Right lobe of liver (tissue), 6 donors: ENCODE data around the gene ZNF282. TPM values are rescaled to one million over a fixed set of nuclear protein-coding genes. Genes with fewer than 3 reads are reported as not detected.
A peak's percentile ranks its signal among the peaks of the same experiment; 100 is the strongest.

Source experiments
- ATAC-seq, 4 donors: fragments of 200-7000 bp; cut with Tn5 transposase; one replicate each; pipeline ENCODE4 v1.9.1; 2020; ENCODE audit warnings: mild to moderate bottlenecking in 4 of 4, moderate library complexity in 4 of 4
- DNase-seq, 3 donors: peaks; one replicate each; pipeline ENCODE4 v3.0.0-alpha.2; 2020
- H3K27ac ChIP-seq, 3 donors: fragments of 200-600 bp; one replicate each; pipeline ENCODE4 v1.8.0; 2022
- H3K27me3 ChIP-seq, 2 donors: fragments of 200-600 bp; one replicate each; pipeline ENCODE4 v1.8.0; 2022
- H3K36me3 ChIP-seq, 4 donors: fragments of 200-600 bp; sonication (generic) in 1 of 4; one replicate each; pipeline versions ENCODE4 v1.5.1 to v1.8.0; 2017 to 2022; ENCODE audit warnings: control low read depth in 1 of 4
- H3K4me1 ChIP-seq, 4 donors: fragments of 200-600 bp; sonication (generic) in 1 of 4; one replicate each; pipeline versions ENCODE4 v1.5.1 to v1.8.0; 2017 to 2022; ENCODE audit warnings: control low read depth in 1 of 4
- H3K4me3 ChIP-seq, 3 donors: fragments of 200-600 bp; one replicate each; pipeline ENCODE4 v1.8.0; 2022
- H3K9me3 ChIP-seq, 4 donors: fragments of 200-600 bp; sonication (generic) in 1 of 4; one replicate each; pipeline versions ENCODE4 v1.5.1 to v1.8.0; 2017 to 2022; ENCODE audit warnings: control low read depth in 1 of 4
- POLR2A ChIP-seq: fragments of 450-650 bp; IDR thresholded peaks from one replicate; pipeline ENCODE4 v1.6.1; 2017; ENCODE audit warnings: antibody characterized with exemption, mild to moderate bottlenecking
- WGBS: methylation state at CpG from one replicate; pipeline ENCODE4 v1.1.6; 2018; ENCODE audit warnings: low coverage, low lambda C conversion rate; ENCODE audit not compliant: insufficient coverage; ENCODE audit errors: missing lambda C conversion rate; 5-methylcytosine and 5-hydroxymethylcytosine counted together
- intact Hi-C, 2 donors: fragments of 100-400 bp; cut with DNase I; formaldehyde crosslinking; loops; one replicate each; pipeline versions ENCODE4 v1.11.2 to v1.14.1; 2022
- long read RNA-seq: library from polyadenylated mRNA; unstranded; transcript quantifications from one replicate; pipeline ENCODE4 v2.0.0, GENCODE V29; 2019
- total RNA-seq, 6 experiments: library from RNA; depleted of rRNA in 2 of 6; stranded (reverse); fragments of >200 nt in 2 of 6; fragmentation: NEBNext Ultra II Directional in 3 of 6; extraction: Animal tissue kit (Norgen Biotek cat#: 25700) in 3 of 6; gene quantifications; one replicate each; pipeline versions ENCODE4 v1.1.0 to v1.2.4, GENCODE V29; 2016 to 2023
- TF ChIP-seq, protein P1 (sequence below), 4 donors: fragments of 200-600 bp in 3 of 4; fragments of 450-650 bp in 1 of 4; IDR thresholded peaks; one replicate each; pipeline versions ENCODE4 v1.5.1 to v1.8.0; 2016 to 2022; ENCODE audit warnings: antibody characterized with exemption in 4 of 4, mild to moderate bottlenecking in 2 of 4
- donor health status: DM: no; HTN: yes; CAD: no.
- donor health status: DM: no; HTN: no; CAD: no.
- donor health status: DM: no; HTN: no; CAD: no.
- donor health status: DM: no; HTN: yes; CAD: no.
- donor health status: DM: no; HTN: yes; CAD: no.

ZNF282 gene
- 10 to 100 TPM in 3 of 6 experiments, 1 to 10 TPM in 3; 7.1 to 13.2 (median 10.0) TPM for total RNA-seq
- long read RNA-seq, partial matches to known transcripts, result 0 of 1 reads
- long read RNA-seq, other reads (novel, unspliced or antisense), result 0 of 1 reads

DNA sequence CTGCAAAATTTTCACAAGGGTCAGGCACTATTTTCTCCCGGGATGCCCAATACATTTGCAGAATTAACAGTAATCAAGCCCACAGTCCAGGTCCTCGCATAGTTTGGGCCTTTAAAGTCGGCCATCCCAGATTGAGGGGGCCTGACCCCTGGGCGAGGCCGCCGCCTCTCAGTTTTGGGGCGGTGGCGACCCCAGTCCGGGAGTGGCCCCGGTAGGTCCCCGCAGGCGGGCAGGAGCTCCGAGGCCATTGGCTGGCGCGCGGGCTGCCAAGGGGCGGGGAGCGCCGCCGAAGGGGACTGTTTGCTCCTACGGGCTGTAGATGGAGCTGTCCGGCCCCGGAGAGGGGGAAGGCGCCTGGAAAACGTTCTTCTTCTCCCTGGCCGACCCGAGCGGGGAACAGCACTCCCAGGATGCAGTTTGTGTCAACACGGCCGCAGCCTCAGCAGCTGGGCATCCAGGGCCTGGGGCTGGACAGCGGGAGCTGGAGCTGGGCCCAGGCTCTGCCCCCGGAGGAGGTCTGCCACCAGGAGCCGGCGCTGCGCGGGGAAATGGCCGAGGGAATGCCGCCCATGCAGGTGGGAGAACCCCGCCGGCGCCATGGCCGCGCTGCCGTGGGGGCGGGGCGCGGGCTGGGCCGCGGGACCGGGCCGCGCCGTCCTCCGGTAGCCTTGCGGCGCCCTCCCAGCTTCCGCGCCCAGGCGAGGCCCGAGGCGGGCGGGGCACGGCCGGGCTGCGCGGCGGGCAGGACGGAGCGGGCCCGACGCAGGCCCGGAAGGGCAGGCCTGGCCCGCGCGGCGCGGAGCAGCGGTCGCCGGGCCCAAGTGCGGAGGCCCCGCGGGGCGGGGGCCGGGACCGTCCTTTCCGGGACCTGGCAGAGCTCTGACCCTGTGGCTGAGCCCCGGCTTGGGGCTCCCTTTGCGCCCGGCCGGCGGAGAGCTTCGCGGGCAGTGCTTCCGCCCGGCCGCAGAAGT lies at the start of gene ZNF282:
ZNF282 (plus strand) TSS at position 367 of the 971 bp plus-strand sequence; CDS start at position 411, 44 bp downstream.
- H3K27ac ChIP-seq, result peak within 1 kb of the TSS; percentile 59 to 83 (median 74)
- peaks cover 0 to 13% (median 4%) of the 10 kb centered on the region in 4 donors for H3K4me1 ChIP-seq
- H3K36me3 ChIP-seq, result peaks cover 0 to 24% (median 13%) of the 10 kb centered on the region in 4 donors
- intact Hi-C loops, result no loop called here
- H3K4me3 ChIP-seq, result peak within 1 kb of the TSS; percentile 90
- no peaks in the 10 kb centered on the region for H3K27me3 ChIP-seq
- peak; percentile 91 to 94 (median 94) for DNase-seq
- peak; percentile 97 to 98 (median 98) for ATAC-seq
- TF ChIP-seq POLR2A, result peak; percentile 55
- TF ChIP-seq, protein P1, sequence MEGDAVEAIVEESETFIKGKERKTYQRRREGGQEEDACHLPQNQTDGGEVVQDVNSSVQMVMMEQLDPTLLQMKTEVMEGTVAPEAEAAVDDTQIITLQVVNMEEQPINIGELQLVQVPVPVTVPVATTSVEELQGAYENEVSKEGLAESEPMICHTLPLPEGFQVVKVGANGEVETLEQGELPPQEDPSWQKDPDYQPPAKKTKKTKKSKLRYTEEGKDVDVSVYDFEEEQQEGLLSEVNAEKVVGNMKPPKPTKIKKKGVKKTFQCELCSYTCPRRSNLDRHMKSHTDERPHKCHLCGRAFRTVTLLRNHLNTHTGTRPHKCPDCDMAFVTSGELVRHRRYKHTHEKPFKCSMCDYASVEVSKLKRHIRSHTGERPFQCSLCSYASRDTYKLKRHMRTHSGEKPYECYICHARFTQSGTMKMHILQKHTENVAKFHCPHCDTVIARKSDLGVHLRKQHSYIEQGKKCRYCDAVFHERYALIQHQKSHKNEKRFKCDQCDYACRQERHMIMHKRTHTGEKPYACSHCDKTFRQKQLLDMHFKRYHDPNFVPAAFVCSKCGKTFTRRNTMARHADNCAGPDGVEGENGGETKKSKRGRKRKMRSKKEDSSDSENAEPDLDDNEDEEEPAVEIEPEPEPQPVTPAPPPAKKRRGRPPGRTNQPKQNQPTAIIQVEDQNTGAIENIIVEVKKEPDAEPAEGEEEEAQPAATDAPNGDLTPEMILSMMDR (IDR thresholded peaks at IDR 0.05), result peak; percentile 45 to 76 (median 68)
- 7% methylated on average over 3 of the region's 97 CpGs for whole genome bisulfite sequencing
- no peaks in the 10 kb centered on the region for H3K9me3 ChIP-seq

DNA sequence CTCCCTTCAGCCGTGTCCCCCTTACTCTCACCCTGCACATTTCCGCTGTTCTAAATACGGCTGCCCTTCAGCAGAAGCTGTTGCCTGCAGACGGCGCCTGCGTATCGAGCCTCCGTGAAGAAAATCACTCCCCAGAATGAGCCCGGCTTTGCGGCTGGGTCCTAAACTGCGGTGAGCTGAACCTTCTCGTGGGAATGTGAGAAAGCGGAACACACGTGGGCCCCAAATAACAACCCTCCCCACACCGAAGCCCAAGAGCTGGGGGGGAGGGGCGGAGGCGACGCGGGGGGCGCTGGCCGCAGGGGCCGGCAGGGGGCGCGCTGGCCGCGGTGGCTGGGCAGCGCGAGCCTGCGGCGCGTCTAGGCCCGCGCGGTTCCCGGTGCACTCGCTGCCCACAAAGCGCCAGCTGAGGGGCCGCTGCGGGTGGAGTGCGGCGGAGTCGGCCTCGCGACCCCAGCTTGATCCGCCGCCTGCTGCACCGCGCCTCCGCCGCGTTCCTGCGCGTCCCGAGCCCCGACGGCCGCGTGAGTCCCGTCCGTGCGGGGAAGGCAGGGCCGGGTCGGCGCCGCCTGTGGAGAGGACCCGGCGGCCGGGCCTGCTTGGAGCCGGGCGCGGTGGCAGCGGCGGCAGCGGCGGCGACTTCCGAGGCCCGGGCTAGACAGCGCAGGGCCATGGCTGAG lies 48.1 kb upstream of the ZNF282 start, which contains the start of gene ZNF398:
ZNF398 (plus strand) TSS at position 382 of the 680 bp plus-strand sequence; CDS start at position 672, 290 bp downstream.
- Histone ChIP-seq H3K27ac (peak within 1 kb of the TSS; percentile 72 to 89 (median 82)), H3K27me3 (no peaks in the 10 kb centered on the region), H3K4me1 (peaks cover 0 to 18% (median 0%) of the 10 kb centered on the region in 4 donors), H3K4me3 (peak within 1 kb of the TSS; percentile 84 to 94 (median 86)), H3K9me3 (no peaks in the 10 kb centered on the region), H3K36me3 (no peaks in the 10 kb centered on the region)
- peak; percentile 83 to 84 (median 83) for DNase-seq
- intact Hi-C loops, result no loop called here
- 2% methylated on average over 38 of the region's 79 CpGs for WGBS
- TF ChIP-seq, protein P1 (IDR thresholded peaks at IDR 0.05), result peak; percentile 65 to 99 (median 79)
- TF ChIP-seq POLR2A, result peak; percentile 75
- peak; percentile 85 to 93 (median 90) for ATAC-seq

DNA sequence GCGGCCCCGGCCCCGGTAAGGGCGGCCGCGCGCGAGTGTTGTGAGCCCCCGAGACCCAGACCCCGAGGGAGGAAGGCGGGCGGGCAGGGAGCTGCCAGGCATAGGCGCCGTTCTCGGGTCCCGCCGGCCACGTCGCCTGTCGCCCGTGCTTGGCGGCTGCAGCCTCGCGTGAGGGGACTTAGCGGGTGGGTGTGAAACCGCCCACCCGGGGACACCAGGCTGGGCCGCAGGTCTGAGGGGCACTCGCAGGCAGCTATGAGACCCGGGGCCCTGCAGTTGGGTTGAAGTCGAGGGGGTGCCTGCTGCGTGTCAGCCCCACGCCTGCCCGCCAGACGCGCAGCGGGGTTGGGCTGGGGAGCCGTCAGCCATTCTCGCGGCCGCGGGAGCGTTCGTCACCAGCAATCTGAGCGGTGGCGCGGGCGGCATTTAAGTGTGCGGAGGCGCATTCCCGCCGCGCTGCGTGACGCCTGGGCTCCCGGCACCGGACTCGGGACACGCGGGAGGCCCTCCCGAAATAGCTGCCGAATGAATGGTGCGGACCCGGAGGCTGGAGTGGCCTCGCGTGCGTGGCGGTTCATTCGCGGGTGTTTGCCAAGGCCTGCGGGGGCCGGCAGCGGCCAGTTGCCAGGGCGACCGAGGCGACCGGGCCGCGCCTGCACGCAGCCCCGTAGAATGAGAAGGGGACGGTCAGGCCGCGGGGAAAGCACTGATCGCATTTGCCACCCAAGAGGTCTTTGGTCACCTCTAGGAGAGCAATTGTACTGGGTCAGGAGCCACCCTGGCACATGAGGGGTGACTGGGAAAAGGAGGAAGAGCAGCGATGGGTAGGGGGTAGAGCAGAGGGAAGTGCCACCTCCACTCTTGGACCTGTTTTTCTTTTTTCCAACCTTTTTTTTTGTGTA lies 47.3 kb upstream of the ZNF282 start:
- DNase-seq, result peak; percentile 63 to 73 (median 66)
- TF ChIP-seq, protein P1 (IDR thresholded peaks at IDR 0.05), result no peak
- no peak for TF ChIP-seq POLR2A
- intact Hi-C loops, result no loop called here
- H3K4me1 ChIP-seq, result peaks cover 0 to 18% (median 0%) of the 10 kb centered on the region in 4 donors
- 0% methylated on average over 45 of the region's 86 CpGs for WGBS
- peak overlapping the region; percentile 84 to 94 (median 86) for H3K4me3 ChIP-seq
- no peaks in the 10 kb centered on the region for H3K9me3 ChIP-seq
- ATAC-seq, result peak; percentile 50 to 65 (median 58)
- no peaks in the 10 kb centered on the region for H3K36me3 ChIP-seq
- H3K27ac ChIP-seq, result peak overlapping the region; percentile 72 to 89 (median 82)
- H3K27me3 ChIP-seq, result no peaks in the 10 kb centered on the region
